ENCODE results near the gene STRN4.
"Not testable (repeated sequence)": the region's sequence is repeated elsewhere in the genome, so short reads cannot be mapped to it uniquely, and the experiment has no call there.

STRN4 gene

GRCh38 chr19:46713781-46714443, 32.3 kb downstream of the STRN4 start:
- H3K27me3 ChIP-seq (replicated peaks; ENCODE audit: control insufficient read depth, insufficient read depth, low read length) = no peaks in the 10 kb centered on the region
- H3K4me3 ChIP-seq (replicated peaks; ENCODE audit: low read depth, low read length) = peak overlapping the region; percentile 96
- peaks cover 8% of the 10 kb centered on the region for H3K36me3 ChIP-seq (ENCODE audit: control insufficient read depth, insufficient read depth, low read length)
- peak; percentile 63 for DNase-seq (ENCODE audit: extremely low read depth, insufficient read length)
- TF ChIP-seq CTCF (IDR thresholded peaks at IDR 0.05; ENCODE audit: insufficient read depth, low read length, poor library complexity, severe bottlenecking) = no peak

- not testable (repeated sequence) for H3K4me3 ChIP-seq (replicated peaks; ENCODE audit: low read depth, low read length); DNase-seq (ENCODE audit: extremely low read depth, insufficient read length); H3K27me3 ChIP-seq (replicated peaks; ENCODE audit: control insufficient read depth, insufficient read depth, low read length)
- H3K36me3 ChIP-seq (ENCODE audit: control insufficient read depth, insufficient read depth, low read length) = peaks cover 12% of the 10 kb centered on the region
These were observed 33.4 kb downstream of the STRN4 start for GRCh38 chr19:46712768-46713338.

- H3K4me3 ChIP-seq (replicated peaks; ENCODE audit: low read depth, low read length) = no peak overlapping the region
- no peak for TF ChIP-seq CTCF (IDR thresholded peaks at IDR 0.05; ENCODE audit: insufficient read depth, low read length, poor library complexity, severe bottlenecking)
- no peaks in the 10 kb centered on the region for H3K27me3 ChIP-seq (replicated peaks; ENCODE audit: control insufficient read depth, insufficient read depth, low read length)
- H3K36me3 ChIP-seq (ENCODE audit: control insufficient read depth, insufficient read depth, low read length) = peaks cover 15% of the 10 kb centered on the region
- DNase-seq (ENCODE audit: extremely low read depth, insufficient read length) = no peak
These were observed 35.6 kb downstream of the STRN4 start for GRCh38 chr19:46710687-46711086.

GRCh38 chr19:46704379-46705076, 41.7 kb downstream of the STRN4 start:
- TF ChIP-seq CTCF (IDR thresholded peaks at IDR 0.05; ENCODE audit: insufficient read depth, low read length, poor library complexity, severe bottlenecking) = peak; percentile 96
- DNase-seq (ENCODE audit: extremely low read depth, insufficient read length) = peak; percentile 69
- Histone ChIP-seq H3K4me3 (replicated peaks; ENCODE audit: low read depth, low read length) (no peak overlapping the region), H3K36me3 (ENCODE audit: control insufficient read depth, insufficient read depth, low read length) (peaks cover 28% of the 10 kb centered on the region), H3K27me3 (replicated peaks; ENCODE audit: control insufficient read depth, insufficient read depth, low read length) (no peaks in the 10 kb centered on the region)

GRCh38 chr19:46700704-46701103, 45.5 kb downstream of the STRN4 start:
- H3K36me3 ChIP-seq (ENCODE audit: control insufficient read depth, insufficient read depth, low read length) = peaks cover 46% of the 10 kb centered on the region
- H3K27me3 ChIP-seq (replicated peaks; ENCODE audit: control insufficient read depth, insufficient read depth, low read length) = no peaks in the 10 kb centered on the region
- no peak for DNase-seq (ENCODE audit: extremely low read depth, insufficient read length)

More at GRCh38 chr19:46700704-46701103, 45.5 kb downstream of the STRN4 start:
- H3K4me3 ChIP-seq (replicated peaks; ENCODE audit: low read depth, low read length) = no peak overlapping the region
- TF ChIP-seq CTCF (IDR thresholded peaks at IDR 0.05; ENCODE audit: insufficient read depth, low read length, poor library complexity, severe bottlenecking) = no peak
